GM23338 (cell line): ENCODE data around the gene DRICH1. TPM values are rescaled to one million over a fixed set of nuclear protein-coding genes. Genes with fewer than 3 reads are reported as not detected.

Experiments used
- ATAC-seq: fragments of 200-7000 bp; cut with Tn5 transposase; 3 replicates; pipeline ENCODE4 v1.9.1; 2020
- DNase-seq: peaks from one replicate; pipeline ENCODE4 v3.0.0-alpha.2; 2015; ENCODE audit warnings: low spot score
- H2AFZ ChIP-seq: fragments of 200-600 bp; sonication (generic); 2 replicates; pipeline ENCODE4 v1.8.0; 2016; ENCODE audit warnings: antibody characterized with exemption, mild to moderate bottlenecking, moderate library complexity
- H3F3A ChIP-seq: fragments of 200-600 bp; sonication (generic); replicated peaks from 2 replicates; pipeline ENCODE4 v1.8.0; 2017; ENCODE audit warnings: antibody characterized with exemption, mixed run types, low read depth
- H3K27ac ChIP-seq: fragments of 200-600 bp; sonication (generic); 2 replicates; pipeline ENCODE4 v1.6.1; 2016; ENCODE audit warnings: low read depth
- H3K27me3 ChIP-seq: fragments of 200-600 bp; sonication (generic); 2 replicates; pipeline ENCODE4 v1.8.0; 2016; ENCODE audit warnings: mild to moderate bottlenecking, mixed run types, moderate library complexity; ENCODE audit not compliant: insufficient read depth
- H3K36me3 ChIP-seq: fragments of 200-600 bp; sonication (generic); 2 replicates; pipeline ENCODE4 v1.8.0; 2016; ENCODE audit warnings: mild to moderate bottlenecking; ENCODE audit not compliant: insufficient read depth
- H3K4me1 ChIP-seq: fragments of 200-600 bp; sonication (generic); 2 replicates; pipeline ENCODE4 v1.8.0; 2016; ENCODE audit warnings: mild to moderate bottlenecking, moderate library complexity; ENCODE audit not compliant: insufficient read depth
- H3K4me2 ChIP-seq: fragments of 200-600 bp; sonication (generic); 2 replicates; pipeline ENCODE4 v1.7.1; 2017; ENCODE audit warnings: mixed run types
- H3K4me3 ChIP-seq: fragments of 200-600 bp; sonication (generic); 2 replicates; pipeline ENCODE4 v1.6.1; 2016; ENCODE audit warnings: mixed run types
- H3K79me2 ChIP-seq: fragments of 200-600 bp; sonication (generic); replicated peaks from 2 replicates; pipeline ENCODE4 v1.8.0; 2017; ENCODE audit warnings: mild to moderate bottlenecking; ENCODE audit not compliant: insufficient read depth
- H3K9me2 ChIP-seq: fragments of 200-600 bp; sonication (generic); 2 replicates; pipeline ENCODE4 v1.8.0; 2017; ENCODE audit not compliant: insufficient read depth
- H4K20me1 ChIP-seq: fragments of 200-600 bp; sonication (generic); replicated peaks from 2 replicates; pipeline ENCODE4 v1.8.0; 2017; ENCODE audit warnings: mild to moderate bottlenecking; ENCODE audit not compliant: insufficient read depth
- H3K27ac Mint-ChIP-seq: 2 replicates; pipeline ENCODE4 v1.8.0; 2020; ENCODE audit warnings: inconsistent platforms, mild to moderate bottlenecking, moderate library complexity, mixed read lengths
- H3K27me3 Mint-ChIP-seq: 3 replicates; pipeline ENCODE4 v1.8.0; 2022; ENCODE audit warnings: low read depth, mild to moderate bottlenecking, moderate library complexity, mixed read lengths, inconsistent platforms; ENCODE audit not compliant: insufficient read depth, poor library complexity
- H3K36me3 Mint-ChIP-seq: 3 replicates; pipeline ENCODE4 v1.8.0; 2021; ENCODE audit warnings: low read depth, mild to moderate bottlenecking, inconsistent platforms, moderate library complexity, mixed read lengths
- H3K4me1 Mint-ChIP-seq: 3 replicates; pipeline ENCODE4 v1.8.0; 2020; ENCODE audit warnings: mild to moderate bottlenecking, inconsistent platforms, mixed read lengths
- H3K4me3 Mint-ChIP-seq: 3 replicates; pipeline ENCODE4 v1.8.0; 2021; ENCODE audit warnings: moderate library complexity, mild to moderate bottlenecking, inconsistent platforms, mixed read lengths
- H3K9me3 Mint-ChIP-seq: 3 replicates; pipeline ENCODE4 v1.8.0; 2020; ENCODE audit warnings: moderate library complexity, mild to moderate bottlenecking, inconsistent platforms, mixed read lengths
- CREB1 ChIP-seq: fragments of 250-450 bp; sonication (Bioruptor Pico); IDR thresholded peaks from 2 replicates; pipeline ENCODE4 v1.5.0; 2020; ENCODE audit warnings: low read depth, mild to moderate bottlenecking, moderate library complexity
- CTCF ChIP-seq, 2 experiments: fragments of 200-600 bp in 1 of 2; sonication (generic) in 1 of 2; conservative IDR thresholded peaks; 2 replicates each; pipeline versions ENCODE4 v1.5.1 to v1.6.1; 2016 to 2017; ENCODE audit warnings: antibody characterized with exemption in 2 of 2, low read depth in 2 of 2, mild to moderate bottlenecking in 2 of 2, moderate library complexity in 1 of 2
- EZH2 ChIP-seq: fragments of 200-600 bp; sonication (generic); IDR thresholded peaks from one replicate; pipeline ENCODE4 v1.8.0; 2017; ENCODE audit warnings: antibody characterized with exemption, mild to moderate bottlenecking, low read depth; ENCODE audit not compliant: unreplicated experiment
- EZH2phosphoT487 ChIP-seq: fragments of 200-600 bp; sonication (generic); IDR thresholded peaks from one replicate; pipeline ENCODE4 v1.8.1; 2018; ENCODE audit warnings: antibody characterized with exemption; ENCODE audit not compliant: unreplicated experiment
- JUNB ChIP-seq: IDR thresholded peaks from one replicate; pipeline ENCODE4 v1.6.1; 2016; ENCODE audit warnings: antibody characterized with exemption; ENCODE audit not compliant: unreplicated experiment
- REST ChIP-seq: IDR thresholded peaks from one replicate; pipeline ENCODE4 v1.6.1; 2018; ENCODE audit warnings: antibody characterized with exemption; ENCODE audit not compliant: unreplicated experiment
- STAT1 ChIP-seq: IDR thresholded peaks from one replicate; pipeline ENCODE4 v1.6.1; 2016; ENCODE audit warnings: antibody characterized with exemption; ENCODE audit not compliant: unreplicated experiment
- ZNF114 ChIP-seq: fragments of 250-450 bp; sonication (Bioruptor Pico); IDR thresholded peaks from 2 replicates; pipeline ENCODE4 v1.5.0; 2020; ENCODE audit warnings: mild to moderate bottlenecking, moderate library complexity
- ZNF331 ChIP-seq: fragments of 250-450 bp; sonication (Bioruptor Pico); IDR thresholded peaks from 2 replicates; pipeline ENCODE4 v1.5.0; 2020; ENCODE audit warnings: low read depth, mild to moderate bottlenecking, moderate library complexity
- ZNF462 ChIP-seq: fragments of 250-450 bp; sonication (Bioruptor Pico); IDR thresholded peaks from 2 replicates; pipeline ENCODE4 v1.5.0; 2020; ENCODE audit warnings: mild to moderate bottlenecking, moderate library complexity
- polyA plus RNA-seq: library from polyadenylated mRNA; unstranded; fragments of >200 nt; fragmentation: Nextera tagmentation; extraction: Ambion mirVana; gene quantifications from 2 replicates; pipeline ENCODE4 v1.2.1, GENCODE V29; 2016
- total RNA-seq: library from RNA; depleted of rRNA; stranded (reverse); fragments of >200 nt; shearing (Covaris generic); gene quantifications from 2 replicates; pipeline ENCODE4 v1.2.3, GENCODE V29; 2014

Gene DRICH1
- total and polyA plus RNA-seq, 2 experiments from 2014 or later: not detected

GRCh38 chr22:23652711-23653110, 20.6 kb upstream of the DRICH1 start (continued):
- no peak for TF ChIP-seq JUNB

- no peak for DNase-seq
- no peak overlapping the region for H3K4me3 Mint-ChIP-seq
- ATAC-seq: no peak
- no peak overlapping the region for H2AFZ ChIP-seq
- no peaks in the 10 kb centered on the region for H3K4me1 Mint-ChIP-seq
- no peaks in the 10 kb centered on the region for H3K4me1 ChIP-seq
- H3K9me2 ChIP-seq: no peaks in the 10 kb centered on the region
- peaks cover 2% of the 10 kb centered on the region for H3K27me3 Mint-ChIP-seq
- no peaks in the 10 kb centered on the region for H3K9me3 Mint-ChIP-seq
- no peak overlapping the region for H3K27ac Mint-ChIP-seq
- no peak overlapping the region for H3K27ac ChIP-seq
- no peak overlapping the region for H3K4me2 ChIP-seq
- H3K36me3 ChIP-seq: no peaks in the 10 kb centered on the region
- no peaks in the 10 kb centered on the region for H3K27me3 ChIP-seq
- 0 out of 2 replicates have a peak, but pooled peaks cover 4% of the 10 kb centered on the region for H4K20me1 ChIP-seq
- H3F3A ChIP-seq: no peaks in the 10 kb centered on the region
- H3K79me2 ChIP-seq: no peaks in the 10 kb centered on the region
- TF ChIP-seq CREB1 (CRISPR knock-in tag): no peak
- TF ChIP-seq ZNF331 (CRISPR knock-in tag): no peak
- no peak for TF ChIP-seq ZNF462 (CRISPR knock-in tag)
- no peak for TF ChIP-seq EZH2phosphoT487
- TF ChIP-seq REST: no peak
- TF ChIP-seq ZNF114 (CRISPR knock-in tag): no peak
- no peak for TF ChIP-seq STAT1
- no peak for TF ChIP-seq CTCF (conservative IDR thresholded peaks at IDR 0.05; ENCODE audit: low read depth in 2 of 2)
- no peak for TF ChIP-seq EZH2
- peaks cover 3% of the 10 kb centered on the region; the same call in 1 of the 3 replicates for H3K36me3 Mint-ChIP-seq
- no peak overlapping the region for H3K4me3 ChIP-seq
These were observed 20.2 kb upstream of the DRICH1 start for GRCh38 chr22:23652286-23652685.
